ENCODE data around the gene FAF2.
"Not testable (repeated sequence)": the region's sequence is repeated elsewhere in the genome, so short reads cannot be mapped to it uniquely, and the experiment has no call there.

Gene FAF2

GRCh38 chr5:176420086-176420485, 28.1 kb upstream of the FAF2 start:
- no peak for DNase-seq

- no peak for DNase-seq
Measured at GRCh38 chr5:176420972-176421544, 27.1 kb upstream of the FAF2 start.

- DNase-seq = no peak
Measured at GRCh38 chr5:176424181-176424580, 24.0 kb upstream of the FAF2 start.

GRCh38 chr5:176425138-176425537, 23.0 kb upstream of the FAF2 start:
- no peak for DNase-seq

- DNase-seq = no peak
Measured at GRCh38 chr5:176425791-176426190, 22.4 kb upstream of the FAF2 start.

DNA sequence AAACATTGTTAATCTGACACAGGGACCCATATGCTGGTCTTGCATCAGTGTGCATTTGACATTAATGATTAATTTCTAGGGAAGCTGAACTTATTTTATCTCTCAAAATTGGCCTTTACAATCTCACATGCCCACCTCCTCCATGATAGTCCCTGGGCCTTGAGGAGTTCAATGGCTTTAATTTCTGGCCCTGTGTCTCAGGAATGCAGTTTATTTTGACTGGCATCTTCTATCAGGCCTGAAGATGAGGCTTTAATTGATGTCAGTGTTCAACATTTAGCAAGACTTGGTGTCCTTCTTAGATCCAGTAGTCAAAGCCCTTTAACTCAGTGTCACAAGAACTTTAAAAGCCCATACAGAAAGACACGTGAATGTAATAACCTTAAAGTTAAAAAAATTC, 21.3 kb upstream of the FAF2 start:
- DNase-seq = no peak

- no peak for DNase-seq
Measured at GRCh38 chr5:176427971-176428370, 20.2 kb upstream of the FAF2 start.

GRCh38 chr5:176429972-176430371, 18.2 kb upstream of the FAF2 start:
- no peak for DNase-seq

DNA sequence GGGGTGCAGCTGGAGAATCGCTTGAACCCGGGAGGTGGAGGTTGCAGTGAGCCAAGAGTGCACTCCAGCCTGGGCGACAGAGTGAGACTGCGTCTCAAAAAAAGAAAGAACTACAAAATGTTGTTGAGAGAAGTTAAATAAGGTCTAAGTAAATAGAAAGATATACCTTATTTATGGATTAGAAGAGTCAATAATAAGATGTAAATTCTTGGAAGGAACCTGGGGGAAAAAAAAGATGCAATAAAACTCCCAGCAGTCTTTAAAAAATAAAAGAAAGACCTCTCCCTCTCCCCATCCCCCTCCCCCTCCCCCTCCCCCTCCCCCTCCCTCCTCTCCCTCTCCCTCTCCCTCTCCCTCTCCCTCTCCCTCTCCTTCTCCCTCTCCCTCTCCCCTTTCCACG, 15.5 kb upstream of the FAF2 start:
- no peak for DNase-seq

- peak; percentile 11 for DNase-seq
Measured at GRCh38 chr5:176436656-176437055, 11.5 kb upstream of the FAF2 start.

DNA sequence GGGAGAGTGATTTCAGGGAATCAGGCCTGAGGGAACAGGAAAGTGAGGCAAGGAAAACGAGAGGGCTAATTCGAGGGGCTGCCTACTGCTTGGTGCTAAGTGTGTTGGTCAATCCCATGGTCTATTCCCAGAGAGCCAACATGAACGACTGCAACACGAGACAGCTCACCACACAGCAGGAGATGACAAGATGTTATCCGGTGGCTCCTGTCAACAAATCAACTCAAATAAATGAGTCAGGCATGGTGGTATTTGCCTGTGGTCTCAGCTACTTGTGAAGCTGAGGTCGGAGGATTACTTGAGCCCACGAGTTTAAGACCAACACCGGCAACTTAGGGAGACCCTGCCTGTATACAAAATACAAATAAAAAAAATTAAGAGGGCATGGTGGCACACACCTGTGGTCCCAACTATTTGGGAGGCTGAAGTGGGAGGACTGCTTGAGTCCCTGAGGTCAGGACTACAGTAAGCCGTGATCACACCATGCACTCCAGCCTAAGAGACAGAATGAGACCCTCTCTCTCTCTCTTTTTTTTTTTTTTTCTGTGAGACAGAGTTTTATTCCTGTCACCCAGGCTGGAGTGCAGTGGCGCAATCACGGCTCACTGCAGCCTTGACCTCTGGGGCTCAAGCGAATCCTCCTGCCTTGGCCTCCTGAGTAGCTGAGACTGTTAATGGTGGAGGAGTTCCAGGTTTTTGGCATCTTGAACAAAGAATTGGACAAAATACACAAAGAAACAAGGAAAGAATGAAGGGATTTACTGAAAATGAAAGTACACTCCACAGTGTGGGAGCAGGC, 9.0 kb upstream of the FAF2 start:
- no peak for DNase-seq

GRCh38 chr5:176440927-176441706, 7.1 kb upstream of the FAF2 start:
- no peak for DNase-seq

DNA sequence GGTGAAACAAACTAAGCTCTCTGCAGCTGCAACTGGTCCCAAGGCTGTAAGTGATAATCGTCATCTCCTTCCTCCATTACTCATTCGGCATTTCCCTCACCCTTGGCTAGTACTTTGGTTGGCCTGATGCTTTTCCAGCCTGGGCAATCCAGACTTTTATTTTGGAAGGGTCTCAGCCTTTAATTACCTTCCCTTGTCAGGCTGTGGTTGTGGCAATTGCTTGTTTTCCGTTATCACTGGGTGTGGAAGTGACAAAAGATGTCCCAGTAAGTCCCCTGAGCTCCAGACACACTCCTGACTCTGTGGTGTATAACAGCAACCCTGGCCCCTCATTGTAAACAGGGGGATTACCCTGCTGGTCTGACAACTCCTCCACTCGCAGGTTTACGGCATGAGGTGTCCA, 6.3 kb upstream of the FAF2 start:
- no peak for DNase-seq

DNA sequence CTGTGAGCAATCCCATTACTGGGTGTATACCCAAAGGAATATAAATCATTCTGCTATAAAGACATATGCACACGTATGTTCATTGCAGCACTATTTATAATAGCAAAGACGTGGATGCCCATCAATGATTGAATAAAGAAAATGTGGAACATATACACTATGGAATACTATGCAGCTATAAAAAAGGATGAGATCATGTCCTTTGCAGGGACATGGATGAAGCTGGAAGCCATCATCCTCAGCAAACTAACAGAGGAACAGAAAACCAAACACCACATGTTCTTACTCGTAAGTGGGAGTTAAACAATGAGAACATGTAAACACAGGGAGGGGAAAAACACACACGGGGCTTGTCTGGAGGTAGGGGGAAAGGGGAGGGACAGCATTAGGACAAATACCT, 5.3 kb upstream of the FAF2 start:
- not testable (repeated sequence) for DNase-seq

DNA sequence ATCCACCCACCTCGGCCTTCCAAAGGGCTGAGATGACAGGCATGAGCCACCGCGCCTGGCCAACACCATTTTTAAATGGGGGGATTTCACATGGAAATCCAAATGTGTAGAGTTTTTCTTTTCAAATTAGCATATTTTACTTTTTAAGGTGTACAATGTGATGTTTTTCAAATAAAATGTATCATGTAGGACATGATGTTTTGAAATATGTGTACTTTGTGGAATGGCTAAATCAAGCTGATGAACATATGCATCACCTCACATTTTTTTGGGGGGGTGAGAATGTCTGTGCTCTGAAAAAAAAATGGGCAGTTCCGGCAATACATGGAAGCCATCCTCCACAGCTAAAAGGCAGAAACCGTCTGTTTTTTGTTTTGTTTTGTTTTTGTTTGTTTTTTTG, 3.4 kb upstream of the FAF2 start:
- DNase-seq = no peak

- DNase-seq = no peak
Measured at GRCh38 chr5:176446028-176446665, 2.0 kb upstream of the FAF2 start.

GRCh38 chr5:176446884-176447590, 1.1 kb upstream of the FAF2 start:
- DNase-seq = peak; percentile 4

DNA sequence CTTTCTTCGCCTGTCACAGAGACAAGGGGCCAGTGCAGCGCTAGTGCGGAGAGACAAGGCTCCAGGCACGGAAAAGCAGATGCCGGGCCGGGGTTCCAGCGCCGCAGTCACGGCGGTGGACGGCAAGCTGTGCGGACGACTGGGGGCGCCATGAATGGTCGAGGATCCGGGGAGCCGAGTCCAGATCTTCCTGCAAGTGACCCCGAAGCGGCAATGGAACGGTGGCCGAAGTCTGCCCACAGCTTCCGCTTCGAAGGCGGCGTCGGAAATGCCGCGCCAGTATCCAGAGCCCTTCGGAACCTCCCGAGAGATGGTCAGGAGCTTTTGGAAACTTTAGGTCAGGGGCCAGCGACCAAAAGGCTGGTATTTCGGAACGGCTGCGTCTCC, 601 bp upstream of the FAF2 start:
- peak; percentile 38 for DNase-seq

DNA sequence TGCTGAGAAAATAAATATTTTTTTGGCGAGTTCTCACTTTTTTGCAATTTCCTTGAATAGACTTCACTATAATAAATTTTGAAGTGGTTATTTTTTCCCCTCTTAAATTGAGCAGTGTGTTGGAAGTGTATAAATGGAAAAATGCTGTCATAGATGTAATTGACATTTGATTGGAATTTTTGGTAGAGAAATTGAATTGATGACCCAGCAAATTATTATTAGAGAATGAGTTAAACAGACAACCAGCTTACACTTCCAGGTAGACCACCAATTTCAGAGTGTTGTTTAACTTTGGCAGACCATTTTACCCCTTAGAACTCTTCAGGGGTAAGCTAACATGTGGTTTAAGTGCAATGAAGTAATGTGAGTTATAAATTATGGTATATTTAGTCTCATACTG, 1.9 kb downstream of the FAF2 start:
- DNase-seq = no peak

- DNase-seq = no peak
Measured at GRCh38 chr5:176454724-176455394, 6.7 kb downstream of the FAF2 start.

DNA sequence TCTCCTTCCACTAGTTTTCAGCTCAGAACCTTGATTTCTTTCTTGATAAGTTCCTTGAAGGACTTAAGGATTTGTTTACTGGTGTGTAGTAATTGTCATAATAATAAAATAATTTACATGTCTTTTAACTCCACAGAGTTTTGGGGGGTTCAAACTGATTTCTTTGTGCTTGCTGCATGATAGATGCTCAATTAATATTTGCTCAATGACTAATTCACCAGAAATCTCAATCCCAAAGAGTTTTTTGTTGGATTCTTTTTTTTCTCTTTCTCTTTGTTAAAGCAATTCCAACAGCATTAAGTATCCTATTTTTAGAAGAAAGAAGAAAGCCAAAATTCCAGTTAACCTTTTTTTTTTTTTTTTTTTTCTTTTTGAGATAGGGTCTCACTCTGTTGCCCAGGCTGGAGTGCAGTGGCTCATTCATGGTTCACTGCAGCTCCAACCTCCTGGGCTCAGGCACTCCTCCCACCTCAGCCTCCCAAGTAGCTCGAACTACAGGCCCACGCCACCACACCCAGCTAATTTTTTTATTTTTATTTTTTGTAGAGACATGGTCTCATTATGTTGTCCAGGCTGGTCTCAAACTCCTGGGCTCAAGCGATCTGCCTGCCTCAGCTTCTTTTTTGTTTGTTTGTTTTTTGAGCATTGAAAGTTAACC, 10.8 kb downstream of the FAF2 start:
- no peak for DNase-seq

GRCh38 chr5:176461349-176461748, 13.2 kb downstream of the FAF2 start:
- DNase-seq = no peak
